ENCODE measurements around the gene HAUS1. TPM values are rescaled to one million over a fixed set of nuclear protein-coding genes. Genes with fewer than 3 reads are reported as not detected.

Gene HAUS1
- total and polyA plus RNA-seq, 2 of the 4 experiments (the other 2 are of a cell fraction), result 25.3 to 33.4 TPM

DNA sequence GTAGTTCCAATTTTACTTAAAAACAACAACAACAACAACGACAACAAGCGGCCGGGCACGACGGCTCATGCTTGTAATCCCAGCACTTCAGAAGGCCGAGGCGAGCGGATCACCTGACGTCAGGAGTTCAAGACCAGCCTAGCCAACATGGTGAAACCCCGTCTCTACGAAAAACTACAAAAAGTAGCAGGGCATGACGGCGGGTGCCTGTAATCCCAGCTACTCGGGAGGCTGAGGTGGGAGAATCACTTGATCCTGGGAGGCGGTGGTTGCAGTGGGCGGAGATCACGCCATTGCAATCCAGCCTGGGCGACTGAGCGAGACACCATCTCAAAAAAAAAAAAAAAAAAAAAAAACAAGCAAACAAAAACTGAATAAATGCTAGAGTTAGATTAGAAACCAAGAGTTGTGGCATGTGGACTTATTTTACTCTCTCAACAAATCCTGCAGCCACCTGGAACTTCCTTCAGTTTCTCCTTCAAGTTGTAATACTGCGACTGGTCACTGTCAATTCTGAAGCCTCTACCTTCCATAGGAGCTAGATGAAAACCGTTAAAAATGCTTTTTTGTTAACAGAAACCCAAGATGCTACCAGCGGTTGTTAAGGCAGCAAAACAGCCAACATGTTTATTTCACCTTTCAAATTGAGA is 7.4 kb upstream of the HAUS1 start:
- Histone ChIP-seq H3K9me1 (ENCODE audit: insufficient read depth, low read length) (0 out of 2 replicates have a peak, but pooled peaks cover 3% of the 10 kb centered on the region), H3K56ac (ENCODE audit: extremely low read depth, insufficient read depth, low read length) (peak overlapping the region; percentile 51; the same call in 1 of the 2 replicates), H3K23ac (ENCODE audit: low read depth, low read length) (peak overlapping the region; percentile 95; the same call in 1 of the 2 replicates), H3K27me3 (ENCODE audit: control insufficient read depth, insufficient read depth, low read length) (no peaks in the 10 kb centered on the region), H3K9ac (ENCODE audit: low read depth, low read length) (peak overlapping the region; percentile 97), H3K27ac (ENCODE audit: insufficient read depth, low read length) (peak overlapping the region; percentile 22), H2BK20ac (ENCODE audit: low read depth, low read length) (no peak overlapping the region), H3K79me1 (ENCODE audit: low read depth in 1 of 2, low read length in 2 of 2) (peaks cover 12 to 25% of the 10 kb centered on the region in 2 experiments), H2BK120ac (ENCODE audit: low read depth, low read length) (no peak overlapping the region), H2AFZ (replicated peaks; ENCODE audit: low read length, poor library complexity) (no peak overlapping the region), H4K91ac (ENCODE audit: insufficient read depth, low read depth, low read length) (no peak overlapping the region), H3K36me3 (ENCODE audit: control insufficient read depth, insufficient read depth, low read length) (peaks cover 20% of the 10 kb centered on the region), H3K9me3 (ENCODE audit: control insufficient read depth, insufficient read depth, low read length) (no peaks in the 10 kb centered on the region), H4K5ac (ENCODE audit: low read depth, low read length) (no peak overlapping the region), H2AK9ac (replicated peaks; ENCODE audit: low read depth, low read length, poor library complexity) (peak overlapping the region; percentile 9), H3K4me2 (ENCODE audit: low read depth, low read length) (peak overlapping the region; percentile 94), H2BK5ac (ENCODE audit: low read depth, low read length, poor library complexity, severe bottlenecking) (peak overlapping the region; percentile 89), H2BK15ac (ENCODE audit: low read depth, low read length) (no peak overlapping the region), H3K4me3 (ENCODE audit: insufficient read depth, low read depth, low read length) (peak overlapping the region; percentile 91), H3K14ac (replicated peaks; ENCODE audit: low read depth, low read length) (peak overlapping the region; percentile 99), H3K4me1 (ENCODE audit: control insufficient read depth, insufficient read depth, low read length) (peaks cover 3% of the 10 kb centered on the region), H4K20me1 (ENCODE audit: insufficient read depth, low read length) (peaks cover 36% of the 10 kb centered on the region), H2AK5ac (ENCODE audit: low read depth, low read length) (0 out of 2 replicates have a peak overlapping the region, but pooled peaks have one; percentile 17), H3K4ac (ENCODE audit: low read depth, low read length) (no peak overlapping the region), H4K8ac (ENCODE audit: low read depth in 2 of 2, low read length in 2 of 2) (no peak overlapping the region), H3K18ac (ENCODE audit: low read depth, low read length) (no peak overlapping the region)
- dilution Hi-C loops (cut with HindIII; ENCODE audit: low sequenced_read_pairs, unreplicated experiment), result no loop called here
- ATAC-seq (ENCODE audit: low read depth) (no peak), DNase-seq (no peak)
- BruUV-seq (replicated peaks), result TSS peak; percentile 24
- TF ChIP-seq RFX5 (IDR thresholded peaks at IDR 0.05; ENCODE audit: low read depth, low read length) (no peak), POLR2A (IDR thresholded peaks at IDR 0.05; ENCODE audit: low read depth, low read length) (no peak), CHD1 (IDR thresholded peaks at IDR 0.05; ENCODE audit: low read depth, low read length) (no peak), BHLHE40 (IDR thresholded peaks at IDR 0.05; ENCODE audit: low read depth, low read length) (no peak), SMC3 (IDR thresholded peaks at IDR 0.05; ENCODE audit: low read depth, low read length) (no peak), RCOR1 (IDR thresholded peaks at IDR 0.05; ENCODE audit: insufficient replicate concordance, low read length) (no peak), NFE2L2 (IDR thresholded peaks at IDR 0.05; ENCODE audit: low read depth, low read length) (no peak), MXI1 (IDR thresholded peaks at IDR 0.05; ENCODE audit: borderline replicate concordance, low read depth, low read length) (no peak), MAZ (IDR thresholded peaks at IDR 0.05; ENCODE audit: borderline replicate concordance, low read depth, low read length) (no peak)
- TF ChIP-seq, protein P1, sequence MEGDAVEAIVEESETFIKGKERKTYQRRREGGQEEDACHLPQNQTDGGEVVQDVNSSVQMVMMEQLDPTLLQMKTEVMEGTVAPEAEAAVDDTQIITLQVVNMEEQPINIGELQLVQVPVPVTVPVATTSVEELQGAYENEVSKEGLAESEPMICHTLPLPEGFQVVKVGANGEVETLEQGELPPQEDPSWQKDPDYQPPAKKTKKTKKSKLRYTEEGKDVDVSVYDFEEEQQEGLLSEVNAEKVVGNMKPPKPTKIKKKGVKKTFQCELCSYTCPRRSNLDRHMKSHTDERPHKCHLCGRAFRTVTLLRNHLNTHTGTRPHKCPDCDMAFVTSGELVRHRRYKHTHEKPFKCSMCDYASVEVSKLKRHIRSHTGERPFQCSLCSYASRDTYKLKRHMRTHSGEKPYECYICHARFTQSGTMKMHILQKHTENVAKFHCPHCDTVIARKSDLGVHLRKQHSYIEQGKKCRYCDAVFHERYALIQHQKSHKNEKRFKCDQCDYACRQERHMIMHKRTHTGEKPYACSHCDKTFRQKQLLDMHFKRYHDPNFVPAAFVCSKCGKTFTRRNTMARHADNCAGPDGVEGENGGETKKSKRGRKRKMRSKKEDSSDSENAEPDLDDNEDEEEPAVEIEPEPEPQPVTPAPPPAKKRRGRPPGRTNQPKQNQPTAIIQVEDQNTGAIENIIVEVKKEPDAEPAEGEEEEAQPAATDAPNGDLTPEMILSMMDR (conservative IDR thresholded peaks at IDR 0.05; ENCODE audit: low read depth, low read length), result no peak
- TF ChIP-seq, protein P2, sequence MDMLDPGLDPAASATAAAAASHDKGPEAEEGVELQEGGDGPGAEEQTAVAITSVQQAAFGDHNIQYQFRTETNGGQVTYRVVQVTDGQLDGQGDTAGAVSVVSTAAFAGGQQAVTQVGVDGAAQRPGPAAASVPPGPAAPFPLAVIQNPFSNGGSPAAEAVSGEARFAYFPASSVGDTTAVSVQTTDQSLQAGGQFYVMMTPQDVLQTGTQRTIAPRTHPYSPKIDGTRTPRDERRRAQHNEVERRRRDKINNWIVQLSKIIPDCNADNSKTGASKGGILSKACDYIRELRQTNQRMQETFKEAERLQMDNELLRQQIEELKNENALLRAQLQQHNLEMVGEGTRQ (IDR thresholded peaks at IDR 0.05; ENCODE audit: low read depth, low read length), result no peak
- TF ChIP-seq, protein P3, sequence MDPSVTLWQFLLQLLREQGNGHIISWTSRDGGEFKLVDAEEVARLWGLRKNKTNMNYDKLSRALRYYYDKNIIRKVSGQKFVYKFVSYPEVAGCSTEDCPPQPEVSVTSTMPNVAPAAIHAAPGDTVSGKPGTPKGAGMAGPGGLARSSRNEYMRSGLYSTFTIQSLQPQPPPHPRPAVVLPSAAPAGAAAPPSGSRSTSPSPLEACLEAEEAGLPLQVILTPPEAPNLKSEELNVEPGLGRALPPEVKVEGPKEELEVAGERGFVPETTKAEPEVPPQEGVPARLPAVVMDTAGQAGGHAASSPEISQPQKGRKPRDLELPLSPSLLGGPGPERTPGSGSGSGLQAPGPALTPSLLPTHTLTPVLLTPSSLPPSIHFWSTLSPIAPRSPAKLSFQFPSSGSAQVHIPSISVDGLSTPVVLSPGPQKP (IDR thresholded peaks at IDR 0.05; ENCODE audit: borderline replicate concordance, low read depth, low read length), result no peak
- in situ Hi-C loops (cut with MboI; ENCODE audit: low sequenced_read_pairs), result no loop called here
- ChIA-PET POLR2A (ENCODE audit: unreplicated experiment) (no interaction called here), CTCF (interaction anchor here (0.8 kb wide), 1 partner anchor 11 kb away, joined by 4 read pairs; no protein-coding TSS in a partner anchor)
- intact Hi-C loops (cut with micrococcal nuclease), result no loop called here
- WGBS, 2 experiments (ENCODE audit: extremely low coverage in 2 of 2, insufficient read length in 1 of 2), result no CpG with 5 or more reads among the region's 22 CpGs

Data from IMR-90 (cell line).